Measurements from ENCODE around the gene ZFP37. TPM values are rescaled to one million over a fixed set of nuclear protein-coding genes. Genes with fewer than 3 reads are reported as not detected.
"Not testable (repeated sequence)": the region's sequence is repeated elsewhere in the genome, so short reads cannot be mapped to it uniquely, and the experiment has no call there.

Gene ZFP37
- 9.4 and 10.1 TPM in 2 replicates for total RNA-seq (2014; rRNA removed; shearing (Covaris generic))

DNA sequence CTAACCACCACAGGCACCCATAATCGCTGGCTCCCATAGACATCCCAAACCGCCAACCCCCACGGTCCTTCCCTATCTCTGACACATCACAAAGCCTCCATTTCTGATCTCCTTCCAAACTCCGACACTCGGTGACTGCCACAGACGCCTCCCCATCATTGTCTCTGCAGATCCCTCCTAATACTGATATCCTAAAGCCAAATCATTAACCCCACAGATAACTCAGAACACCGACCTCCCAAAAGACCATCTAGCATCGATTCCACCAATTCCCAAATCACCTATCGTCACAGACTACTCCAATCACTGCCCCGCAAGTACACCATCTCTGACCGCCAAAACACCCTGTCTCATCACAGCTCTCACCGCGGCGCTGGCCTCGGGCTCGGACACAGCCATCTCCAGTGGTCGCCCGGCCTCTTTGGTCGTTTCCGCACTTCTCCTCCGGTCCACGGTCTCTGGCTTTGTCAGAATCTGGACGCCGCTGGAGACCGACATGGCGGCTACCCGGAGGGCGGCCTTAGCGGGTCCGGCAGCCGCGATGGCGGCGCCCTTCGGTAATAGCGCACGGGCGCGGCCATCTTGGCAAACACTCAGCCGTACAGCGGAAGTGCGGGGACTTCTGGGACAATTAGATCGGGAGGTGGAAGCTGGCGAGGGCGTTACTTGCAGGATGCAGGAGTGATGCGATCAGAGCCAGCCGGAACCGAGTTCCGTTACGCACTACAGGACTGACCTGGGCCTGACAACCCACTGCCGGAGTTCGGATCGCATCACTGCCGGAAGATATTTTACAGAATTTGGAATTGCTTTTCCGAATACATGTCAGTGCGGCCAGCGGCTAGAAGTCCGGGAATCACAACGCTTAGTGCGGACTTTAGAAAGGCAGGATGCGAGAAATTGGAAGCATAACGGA is at the start of gene ZFP37:
ZFP37 (minus strand) TSS at position 534 of the 916 bp plus-strand sequence; CDS start at position 498, 36 bp downstream.
- H3K36me3 ChIP-seq = no peaks in the 10 kb centered on the region
- DNase-seq = peak; percentile 95 to 96
- no peaks in the 10 kb centered on the region for H3K4me1 ChIP-seq
- H3K27ac ChIP-seq = peak within 1 kb of the TSS; percentile 77
- H3K4me3 ChIP-seq = peak within 1 kb of the TSS; percentile 91
- H3K9me3 ChIP-seq (replicated peaks) = peaks cover 34% of the 10 kb centered on the region
- no peaks in the 10 kb centered on the region for H3K27me3 ChIP-seq

DNA sequence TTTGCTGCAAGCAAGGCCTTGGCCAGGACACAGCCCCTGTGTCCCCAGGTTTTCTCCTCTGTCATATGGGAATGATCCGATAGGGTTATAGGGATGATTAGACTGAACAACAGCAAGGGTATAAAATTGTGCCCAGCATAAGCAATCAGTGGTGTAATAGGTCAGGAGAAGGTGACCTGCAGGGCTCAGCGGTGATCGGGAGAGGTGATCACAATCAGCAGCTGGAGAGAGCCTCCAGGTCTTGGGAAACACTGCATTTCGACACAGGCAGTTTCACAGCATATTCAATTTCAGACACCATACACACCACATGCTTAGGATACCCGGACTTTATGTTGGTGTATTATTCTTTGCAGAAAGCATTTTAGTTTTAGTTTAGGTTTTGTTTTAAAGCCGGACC is 48.8 kb upstream of the ZFP37 start:
- not testable (repeated sequence) for H3K4me1 ChIP-seq; H3K27me3 ChIP-seq; H3K4me3 ChIP-seq; DNase-seq; H3K9me3 ChIP-seq (replicated peaks); H3K27ac ChIP-seq; H3K36me3 ChIP-seq

DNA sequence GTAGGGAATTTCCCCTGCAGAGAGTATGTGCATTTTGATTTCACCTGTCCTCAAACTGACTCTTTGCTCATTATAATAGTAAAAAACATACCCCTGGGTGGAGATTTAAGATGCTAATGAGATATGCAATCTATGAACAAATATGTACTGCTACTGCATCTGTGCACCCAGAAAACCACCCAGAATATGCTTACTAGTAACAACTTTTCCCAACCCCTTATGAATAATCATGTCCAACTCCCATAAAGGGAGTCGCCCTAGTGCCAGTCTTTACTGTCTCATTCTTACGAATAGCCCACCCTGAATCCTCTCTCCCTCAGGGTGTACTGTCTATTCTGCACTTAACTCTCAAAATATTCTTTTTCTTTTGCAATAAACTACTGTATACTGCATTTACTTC is 39.0 kb upstream of the ZFP37 start:
- Histone ChIP-seq H3K27ac (no peak overlapping the region), H3K4me3 (no peak overlapping the region), H3K27me3 (no peaks in the 10 kb centered on the region), H3K4me1 (no peaks in the 10 kb centered on the region), H3K36me3 (no peaks in the 10 kb centered on the region), H3K9me3 (replicated peaks) (no peaks in the 10 kb centered on the region; the same call in 1 of the 2 replicates)
- no peak for DNase-seq

DNA sequence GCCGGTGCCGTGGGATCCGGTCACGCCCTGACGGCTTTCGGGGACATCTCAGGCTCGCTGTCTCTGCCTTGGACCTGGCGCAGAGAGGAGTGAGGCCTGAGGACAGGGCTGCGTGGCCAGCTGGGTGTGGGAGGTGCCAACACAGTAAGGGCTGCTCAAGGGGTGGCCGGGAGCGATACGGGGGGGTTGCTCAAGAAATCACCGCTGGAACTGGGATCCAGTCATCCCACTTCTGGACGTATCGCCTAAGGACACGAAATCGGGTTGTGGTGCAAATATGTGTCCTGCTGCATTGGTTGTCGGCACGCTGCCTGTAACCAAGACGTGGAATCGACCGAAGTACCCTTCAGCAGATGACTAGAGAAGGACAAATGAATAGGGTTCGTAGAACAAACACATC is 33.4 kb upstream of the ZFP37 start:
- H3K4me3 ChIP-seq; H3K27me3 ChIP-seq; H3K4me1 ChIP-seq; H3K36me3 ChIP-seq; H3K9me3 ChIP-seq (replicated peaks); DNase-seq; H3K27ac ChIP-seq: not testable (repeated sequence)

DNA sequence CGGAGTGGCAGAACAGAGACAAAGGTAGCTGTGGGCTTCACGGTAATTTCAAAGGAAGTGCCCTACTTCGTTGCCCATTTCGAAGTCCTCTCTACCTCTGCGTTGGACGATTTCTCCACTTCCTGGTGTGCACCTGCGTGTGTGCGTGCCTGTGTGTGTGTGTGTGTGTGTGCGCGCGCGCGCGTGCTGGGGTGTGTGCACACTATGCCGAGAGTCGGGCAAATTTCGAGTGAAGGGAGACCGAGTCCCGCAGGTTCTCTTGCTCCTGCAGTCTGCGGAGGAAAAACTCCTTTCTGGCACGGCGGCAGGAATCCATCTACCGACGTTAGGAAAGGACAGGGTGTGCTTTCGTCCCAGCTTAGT is 32.6 kb upstream of the ZFP37 start:
- H3K9me3 ChIP-seq (replicated peaks); DNase-seq; H3K36me3 ChIP-seq; H3K4me1 ChIP-seq; H3K27ac ChIP-seq; H3K27me3 ChIP-seq; H3K4me3 ChIP-seq: not testable (repeated sequence)

DNA sequence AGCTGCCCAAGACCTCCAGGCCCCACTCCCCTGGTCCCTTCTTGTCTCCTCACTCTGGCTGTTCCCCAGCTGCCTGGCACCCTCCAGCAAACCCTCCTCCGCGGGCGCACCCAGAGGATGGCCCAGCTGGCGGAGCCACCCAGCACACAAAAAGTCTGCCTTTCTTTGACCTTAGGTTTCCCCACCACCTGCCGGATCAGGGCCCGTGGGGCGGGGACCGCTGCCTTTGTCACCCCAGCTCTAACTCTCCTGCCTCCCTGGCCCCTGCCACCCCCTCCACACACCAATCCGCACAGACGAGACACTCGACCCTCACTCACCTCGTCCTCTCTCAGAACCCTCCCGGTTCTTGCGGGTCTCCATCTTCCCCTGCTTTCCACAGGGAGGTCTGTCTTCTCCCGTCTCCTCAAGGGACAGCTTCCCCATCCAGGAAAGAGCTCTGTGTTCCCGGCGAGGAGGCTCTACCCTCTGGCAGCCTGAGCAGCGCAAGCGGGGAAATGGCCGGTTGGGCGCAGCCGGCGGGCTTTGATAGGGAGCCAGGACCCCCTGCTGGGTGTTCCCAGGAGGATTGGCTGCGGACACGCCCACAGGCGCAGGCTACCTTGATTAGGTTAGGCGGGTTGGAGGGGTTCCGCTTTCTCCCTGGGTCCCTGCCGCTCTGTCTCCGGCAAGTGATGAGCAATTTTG is 32.1 kb upstream of the ZFP37 start:
- H3K4me3 ChIP-seq; DNase-seq; H3K36me3 ChIP-seq; H3K4me1 ChIP-seq; H3K27ac ChIP-seq; H3K9me3 ChIP-seq (replicated peaks); H3K27me3 ChIP-seq: not testable (repeated sequence)

DNA sequence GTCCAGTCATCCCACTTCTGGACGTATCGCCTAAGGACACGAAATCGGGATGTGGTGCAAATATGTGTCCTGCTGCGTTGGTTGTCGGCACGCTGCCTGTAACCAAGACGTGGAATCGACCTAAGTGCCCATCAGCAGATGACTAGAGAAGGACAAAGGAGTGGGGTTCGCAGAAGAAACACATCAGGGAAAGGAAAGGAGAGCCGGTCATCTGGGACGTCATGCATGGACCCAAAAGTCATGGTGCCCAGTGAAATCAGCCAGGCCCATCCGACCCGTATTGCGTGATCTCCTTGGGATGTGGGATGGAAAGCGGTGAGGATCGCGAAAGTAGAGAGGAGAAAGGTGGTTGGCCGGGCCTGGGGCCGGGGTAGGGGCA is 6.4 kb upstream of the ZFP37 start:
- not testable (repeated sequence) for H3K4me3 ChIP-seq; H3K9me3 ChIP-seq (replicated peaks); H3K4me1 ChIP-seq; H3K27me3 ChIP-seq; DNase-seq; H3K36me3 ChIP-seq; H3K27ac ChIP-seq

DNA sequence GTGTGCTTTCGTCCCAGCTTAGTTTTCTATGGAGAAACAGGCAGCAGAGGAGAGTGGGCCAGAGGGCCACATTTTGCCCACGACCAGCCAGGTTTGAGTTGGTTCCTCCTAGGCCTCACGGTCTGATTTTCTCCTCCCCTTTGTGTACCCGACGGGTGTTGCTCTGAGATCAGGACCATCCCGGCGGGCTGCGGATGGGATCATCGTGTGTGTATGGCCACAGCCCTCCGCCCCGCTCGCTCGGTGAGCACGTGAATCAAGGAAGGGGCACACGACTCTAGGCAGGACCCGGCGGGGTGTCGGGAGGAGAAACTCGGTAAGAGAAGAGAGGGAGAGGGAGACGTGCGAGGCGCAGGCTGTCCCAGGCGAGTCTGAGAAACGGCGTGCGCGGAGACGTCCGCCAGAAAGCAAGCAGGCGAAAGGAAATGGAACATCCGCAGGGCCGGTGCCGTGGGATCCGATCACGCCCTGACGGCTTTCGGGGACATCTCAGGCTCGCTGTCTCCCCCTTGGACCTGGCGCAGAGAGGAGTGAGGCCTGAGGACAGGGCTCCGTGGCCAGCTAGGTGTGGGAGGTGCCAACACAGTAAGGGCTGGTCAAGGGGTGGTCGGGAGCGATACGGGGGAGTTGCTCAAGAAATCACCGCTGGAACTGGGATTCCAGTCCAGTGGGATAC is 5.9 kb upstream of the ZFP37 start:
- not testable (repeated sequence) for H3K4me3 ChIP-seq, H3K27me3 ChIP-seq

DNA sequence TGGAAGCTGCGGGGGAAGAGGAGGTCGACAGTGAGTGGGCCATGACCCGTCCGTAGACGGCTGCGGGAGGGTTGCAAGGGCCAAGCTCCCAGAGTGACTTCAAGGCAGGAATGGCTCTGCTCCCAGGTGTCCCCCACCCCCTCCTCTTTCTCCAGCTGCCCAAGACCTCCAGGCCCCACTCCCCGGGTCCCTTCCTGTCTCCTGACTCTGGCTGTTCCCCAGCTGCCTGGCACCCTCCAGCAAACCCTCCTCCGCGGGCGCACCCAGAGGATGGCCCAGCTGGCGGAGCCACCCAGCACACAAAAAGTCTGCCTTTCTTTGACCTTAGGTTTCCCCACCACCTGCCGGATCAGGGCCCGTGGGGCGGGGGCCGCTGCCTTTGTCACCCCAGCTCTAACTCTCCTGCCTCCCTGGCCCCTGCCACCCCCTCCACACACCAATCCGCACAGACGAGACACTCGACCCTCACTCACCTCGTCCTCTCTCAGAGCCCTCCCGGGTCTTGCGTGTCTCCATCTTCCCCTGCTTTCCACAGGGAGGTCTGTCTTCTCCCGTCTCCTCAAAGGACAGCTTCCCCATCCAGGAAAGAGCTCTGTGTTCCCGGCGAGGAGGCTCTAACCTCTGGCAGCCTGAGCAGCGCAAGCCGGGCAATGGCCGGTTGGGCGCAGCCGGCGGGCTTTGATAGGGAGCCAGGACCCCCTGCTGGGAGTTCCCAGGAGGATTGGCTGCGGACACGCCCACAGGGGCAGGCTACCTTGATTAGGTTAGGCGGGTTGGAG is 4.7 kb upstream of the ZFP37 start:
- H3K4me1 ChIP-seq; H3K9me3 ChIP-seq (replicated peaks); DNase-seq; H3K27ac ChIP-seq; H3K27me3 ChIP-seq; H3K4me3 ChIP-seq; H3K36me3 ChIP-seq: not testable (repeated sequence)

More for the DNA sequence above, 5.9 kb upstream of the ZFP37 start:
- not testable (repeated sequence) for H3K36me3 ChIP-seq; H3K9me3 ChIP-seq (replicated peaks); DNase-seq; H3K27ac ChIP-seq; H3K4me1 ChIP-seq

DNA sequence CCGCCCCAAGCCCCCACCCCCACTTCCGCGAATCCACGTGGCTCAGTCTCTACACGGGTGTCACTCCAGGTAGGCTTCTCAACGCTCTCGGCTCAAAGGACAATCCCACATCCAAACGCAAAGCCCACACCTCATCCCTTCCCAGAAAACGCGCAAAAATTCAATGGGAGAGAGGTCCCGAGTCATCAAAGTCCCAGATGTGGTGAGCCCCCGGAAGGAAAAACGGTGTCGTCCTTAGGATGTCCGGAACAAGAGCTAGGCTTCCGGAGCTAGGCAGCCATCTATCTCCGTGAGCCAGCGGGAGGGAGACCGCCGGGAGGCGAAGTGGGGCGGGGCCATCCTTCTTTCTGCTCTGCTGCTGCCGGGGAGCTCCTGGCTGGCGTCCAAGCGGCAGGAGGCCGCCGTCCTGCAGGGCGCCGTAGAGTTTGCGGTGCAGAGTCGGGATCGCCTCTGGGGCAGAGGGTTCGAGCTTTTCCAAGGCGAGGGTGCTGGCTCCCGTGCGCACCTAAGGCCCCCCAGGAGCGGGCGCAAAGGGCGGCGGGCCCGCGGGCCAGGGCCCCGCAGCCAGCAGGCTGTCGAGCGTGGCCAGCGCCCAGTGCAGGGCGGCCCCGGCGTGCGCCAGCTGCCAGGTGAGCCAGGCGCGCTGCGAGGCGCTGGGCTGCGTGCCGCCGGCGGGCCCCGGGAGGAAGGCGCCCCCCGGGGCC is 3.2 kb upstream of the ZFP37 start:
- not testable (repeated sequence) for H3K27me3 ChIP-seq, H3K27ac ChIP-seq, DNase-seq, H3K4me1 ChIP-seq, H3K36me3 ChIP-seq, H3K4me3 ChIP-seq
- peaks cover 15% of the 10 kb centered on the region for H3K9me3 ChIP-seq (replicated peaks)

DNA sequence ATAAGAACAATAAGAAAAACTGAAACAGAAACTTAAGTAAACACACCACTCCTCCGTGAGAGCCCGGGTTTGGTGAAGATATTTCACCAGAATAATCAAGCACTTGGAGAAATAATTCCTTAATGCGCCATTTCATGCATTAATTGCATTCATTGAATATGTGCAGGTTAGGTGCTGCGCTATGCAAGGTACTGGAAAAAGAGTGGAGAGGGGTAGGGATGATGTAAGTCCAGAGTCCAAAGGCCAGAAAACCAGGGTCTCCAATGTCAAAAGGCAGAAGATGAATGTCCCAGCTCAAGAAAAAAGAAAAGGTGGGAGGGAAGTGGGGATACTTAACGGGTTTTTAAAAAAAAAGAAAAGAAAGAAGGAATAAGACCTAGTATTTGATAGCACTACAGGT is 669 bp upstream of the ZFP37 start:
- DNase-seq = peak in 1 of 2 experiments; percentile 17
- peak overlapping the region; percentile 77; the same call in 1 of the 2 replicates for H3K27ac ChIP-seq

DNA sequence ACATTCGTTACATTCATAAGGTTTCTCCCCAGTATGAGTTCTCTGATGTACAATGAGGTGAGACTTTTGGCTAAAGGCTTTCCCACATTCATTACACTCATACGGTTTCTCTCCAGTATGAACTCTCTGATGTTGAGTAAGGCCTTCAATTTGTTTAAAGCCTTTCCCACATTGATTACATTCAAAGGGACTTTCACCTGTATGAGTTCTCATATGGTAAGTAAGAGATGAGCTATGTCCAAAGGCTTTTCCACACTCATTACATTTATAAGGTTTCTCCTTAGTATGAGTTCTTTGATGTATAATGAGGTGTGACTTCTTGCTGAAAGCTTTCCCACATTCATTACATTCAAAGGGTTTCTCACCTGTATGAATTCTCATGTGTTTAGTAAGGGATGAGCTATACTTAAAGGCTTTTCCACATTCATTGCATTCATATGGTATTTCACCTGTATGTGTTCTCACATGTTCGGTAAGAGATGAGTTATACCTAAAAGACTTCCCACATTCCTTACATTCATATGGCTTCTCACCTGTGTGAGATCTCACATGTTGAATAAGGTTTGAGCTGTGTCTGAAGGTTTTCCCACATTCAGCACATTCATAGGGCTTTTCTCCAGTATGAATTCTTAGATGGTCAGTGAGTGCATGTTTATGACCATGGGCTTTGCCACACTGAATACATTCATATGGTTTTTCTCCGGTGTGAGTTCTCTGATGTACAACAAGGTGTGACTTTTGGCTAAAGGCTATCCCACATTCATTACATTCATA is 13.5 kb downstream of the ZFP37 start:
- no peaks in the 10 kb centered on the region for H3K4me1 ChIP-seq
- no peak overlapping the region for H3K27ac ChIP-seq
- H3K27me3 ChIP-seq = no peaks in the 10 kb centered on the region
- peak in 1 of 2 experiments; percentile 32 for DNase-seq
- peaks cover 63% of the 10 kb centered on the region for H3K9me3 ChIP-seq (replicated peaks)
- H3K36me3 ChIP-seq = peaks cover 67% of the 10 kb centered on the region
- no peak overlapping the region for H3K4me3 ChIP-seq

More for the DNA sequence above, 669 bp upstream of the ZFP37 start:
- H3K27me3 ChIP-seq = no peaks in the 10 kb centered on the region
- H3K9me3 ChIP-seq (replicated peaks) = peaks cover 34% of the 10 kb centered on the region
- no peaks in the 10 kb centered on the region for H3K4me1 ChIP-seq
- no peaks in the 10 kb centered on the region for H3K36me3 ChIP-seq
- H3K4me3 ChIP-seq = peak overlapping the region; percentile 91

DNA sequence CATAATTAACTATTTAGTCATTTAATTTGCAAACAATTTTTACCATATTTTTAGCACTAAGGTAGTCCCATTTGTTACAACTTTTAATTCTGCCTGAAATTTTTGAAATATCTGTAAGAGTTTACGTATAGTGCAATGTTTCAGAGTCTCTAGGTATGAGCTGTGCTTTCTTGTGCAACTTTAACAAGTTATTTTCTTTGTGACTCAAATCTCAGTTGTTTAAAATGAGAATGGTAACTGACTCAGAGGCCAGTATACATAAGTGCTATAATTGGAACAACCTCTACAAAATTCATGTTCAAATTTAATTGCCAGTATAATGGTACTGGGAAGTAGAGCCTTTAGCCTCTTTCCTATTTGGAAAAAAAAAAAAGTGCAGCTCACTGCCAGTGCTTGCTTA is 30.3 kb downstream of the ZFP37 start:
- no peaks in the 10 kb centered on the region for H3K36me3 ChIP-seq
- no peaks in the 10 kb centered on the region for H3K4me1 ChIP-seq
- no peak overlapping the region for H3K4me3 ChIP-seq
- peaks cover 7% of the 10 kb centered on the region; the same call in 1 of the 2 replicates for H3K9me3 ChIP-seq (replicated peaks)
- DNase-seq = no peak
- no peaks in the 10 kb centered on the region for H3K27me3 ChIP-seq
- H3K27ac ChIP-seq = no peak overlapping the region
